ENCODE data around the gene RAD54L.
"Not testable (repeated sequence)": the region's sequence is repeated elsewhere in the genome, so short reads cannot be mapped to it uniquely, and the experiment has no call there.

GRCh38 chr1:46238865-46239264, 8.7 kb upstream of the RAD54L start:
- not testable (repeated sequence) for TF ChIP-seq CTCF (conservative IDR thresholded peaks at IDR 0.05 in 1 of 2, IDR thresholded peaks at IDR 0.05 in 1 of 2; ENCODE audit: extremely low read depth in 1 of 2, insufficient read depth in 1 of 2, low read depth in 1 of 2, low read length in 2 of 2); EZH2 (IDR thresholded peaks at IDR 0.05; ENCODE audit: borderline replicate concordance, low read length)
